T follicular helper cell (primary cell): ENCODE measurements around the gene B3GAT1.
"Not testable (repeated sequence)": the region's sequence is repeated elsewhere in the genome, so short reads cannot be mapped to it uniquely, and the experiment has no call there.

ENCODE experiments used
- DNase-seq: peaks from one replicate; pipeline ENCODE4 v3.0.0-alpha.2; 2020; ENCODE audit warnings: low read depth

Gene B3GAT1

GRCh38 chr11:134355136-134355535, 56.9 kb downstream of the B3GAT1 start:
- DNase-seq, result no peak

GRCh38 chr11:134352111-134352510, 59.9 kb downstream of the B3GAT1 start:
- no peak for DNase-seq

GRCh38 chr11:134350381-134350780, 61.7 kb downstream of the B3GAT1 start:
- DNase-seq, result no peak

- no peak for DNase-seq
Observed at GRCh38 chr11:134349802-134350355, 62.2 kb downstream of the B3GAT1 start.

- no peak for DNase-seq
Observed at GRCh38 chr11:134349109-134349801, 62.8 kb downstream of the B3GAT1 start.

GRCh38 chr11:134347441-134347840, 64.6 kb downstream of the B3GAT1 start:
- no peak for DNase-seq

- no peak for DNase-seq
Observed at GRCh38 chr11:134346976-134347350, 65.1 kb downstream of the B3GAT1 start.

- no peak for DNase-seq
Observed at GRCh38 chr11:134346101-134346975, 65.7 kb downstream of the B3GAT1 start.

- DNase-seq, result no peak
Observed at GRCh38 chr11:134345237-134345550, 66.8 kb downstream of the B3GAT1 start.

GRCh38 chr11:134344497-134345236, 67.4 kb downstream of the B3GAT1 start:
- not testable (repeated sequence) for DNase-seq

- DNase-seq, result no peak
Observed at GRCh38 chr11:134343646-134344045, 68.4 kb downstream of the B3GAT1 start.

- DNase-seq, result no peak
Observed at GRCh38 chr11:134342572-134343340, 69.3 kb downstream of the B3GAT1 start.

GRCh38 chr11:134341805-134342571, 70.1 kb downstream of the B3GAT1 start:
- no peak for DNase-seq

- no peak for DNase-seq
Observed at GRCh38 chr11:134340354-134340964, 71.6 kb downstream of the B3GAT1 start.

- DNase-seq, result no peak
Observed at GRCh38 chr11:134339756-134340155, 72.3 kb downstream of the B3GAT1 start.

GRCh38 chr11:134338654-134339053, 73.4 kb downstream of the B3GAT1 start:
- DNase-seq, result no peak

GRCh38 chr11:134338068-134338467, 74.0 kb downstream of the B3GAT1 start:
- DNase-seq, result no peak

- DNase-seq, result no peak
Observed at GRCh38 chr11:134337051-134337450, 75.0 kb downstream of the B3GAT1 start.

- no peak for DNase-seq
Observed at GRCh38 chr11:134334796-134335571, 77.1 kb downstream of the B3GAT1 start.

GRCh38 chr11:134333946-134334345, 78.1 kb downstream of the B3GAT1 start:
- DNase-seq, result no peak
